ENCODE results near the gene ZC3H14.

ZC3H14 gene

DNA sequence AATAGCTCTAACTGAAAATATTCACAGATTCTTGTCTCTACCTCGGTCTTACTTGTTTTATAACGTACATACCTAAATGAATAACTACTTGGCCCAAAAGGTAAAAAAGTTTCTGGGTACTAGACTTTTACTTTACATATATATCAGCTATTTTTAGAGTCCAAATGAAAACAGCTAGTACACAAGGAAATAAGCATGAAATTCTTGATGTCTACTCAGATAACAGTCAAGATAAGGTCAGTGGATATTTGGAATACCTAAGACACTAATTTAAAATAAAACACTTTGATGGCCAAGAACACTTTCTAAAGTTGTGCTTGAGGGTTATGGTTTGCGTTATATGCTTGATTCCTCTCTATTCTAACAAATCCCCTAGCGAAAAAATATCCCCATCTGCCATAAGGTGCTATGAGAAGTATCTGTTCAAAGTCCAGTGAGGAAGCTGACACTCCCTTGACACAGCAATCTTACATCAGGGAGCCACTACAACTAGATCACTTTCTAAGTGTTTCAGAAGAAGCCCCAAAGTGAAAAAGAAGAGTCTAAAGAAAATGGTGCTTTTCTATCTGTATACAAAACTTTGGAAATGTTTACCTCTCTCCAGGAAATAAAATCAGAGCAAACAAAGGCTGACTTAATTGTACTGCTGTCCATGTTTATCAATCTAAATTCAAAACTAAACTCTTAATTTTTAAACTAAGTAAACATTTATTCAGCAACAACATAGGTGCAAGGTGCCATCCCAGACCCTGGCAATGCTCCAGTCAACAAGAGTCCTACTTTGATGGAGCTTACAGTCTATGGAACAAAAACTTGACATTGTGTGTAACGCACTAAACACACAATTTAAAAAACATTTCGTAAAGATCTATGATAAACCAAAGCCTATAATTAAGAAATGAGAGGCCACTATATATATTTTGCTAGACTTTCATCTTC is 19.7 kb upstream of the ZC3H14 start:
- no peak for FAIRE-seq
- no peak for TF ChIP-seq POLR2A (IDR thresholded peaks at IDR 0.05; ENCODE audit: low read depth, low read length)
- no peak for DNase-seq (ENCODE audit: insufficient read length, low spot score)

DNA sequence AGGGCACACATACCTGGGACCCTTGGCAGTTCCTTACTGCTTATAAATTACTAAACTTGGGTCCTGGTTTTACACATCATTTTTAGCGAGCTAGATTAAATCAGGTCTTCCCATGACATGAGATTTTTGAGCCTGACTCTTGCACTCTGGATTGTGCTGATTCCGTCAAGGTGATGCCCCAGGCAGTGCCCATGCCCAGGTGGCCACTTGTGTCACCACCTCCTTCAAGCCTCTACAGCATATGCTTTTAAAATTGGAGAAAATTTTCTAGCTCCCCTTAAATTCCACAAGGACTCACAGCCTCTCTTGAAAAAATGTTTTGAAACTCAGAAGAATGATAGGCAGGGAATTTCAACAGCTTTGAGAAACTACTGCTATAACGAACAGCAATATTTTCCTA is 17.6 kb upstream of the ZC3H14 start:
- FAIRE-seq: no peak
- no peak for TF ChIP-seq POLR2A (IDR thresholded peaks at IDR 0.05; ENCODE audit: low read depth, low read length)
- DNase-seq (ENCODE audit: insufficient read length, low spot score): no peak

DNA sequence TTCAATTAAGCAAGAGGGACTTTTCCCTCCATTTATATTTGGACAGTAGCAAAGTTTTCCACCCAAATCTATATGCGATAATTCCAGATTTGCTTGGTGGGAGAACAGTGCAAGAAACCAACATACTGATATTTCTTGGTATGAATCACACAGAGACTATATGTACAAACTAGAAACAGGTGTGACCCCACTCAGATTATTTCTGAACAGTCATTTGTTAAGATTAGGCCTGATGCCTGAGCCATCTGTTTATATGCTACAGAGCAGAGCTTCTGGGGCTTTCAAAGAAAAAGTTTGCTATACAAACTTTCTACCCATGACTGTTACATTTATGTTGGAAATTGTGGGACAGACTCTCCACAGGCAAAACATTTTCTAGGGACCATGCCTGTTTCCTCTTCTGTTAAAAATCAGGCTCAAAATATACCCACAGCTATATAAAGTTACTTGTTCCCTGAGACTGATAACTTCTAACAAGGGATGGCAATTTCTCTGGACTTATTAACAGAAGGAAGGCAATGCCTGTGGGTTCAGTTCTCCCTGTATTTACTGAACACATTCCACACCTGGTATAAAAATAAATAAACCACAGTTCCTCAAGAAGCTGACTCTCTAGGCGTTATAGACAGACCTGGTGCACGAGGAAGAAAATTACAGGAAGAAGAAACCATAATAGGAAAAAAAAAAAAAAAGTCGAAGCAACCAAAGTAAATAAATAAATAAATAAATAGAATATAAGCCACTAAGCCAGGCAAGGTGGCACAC is 16.0 kb upstream of the ZC3H14 start:
- no peak for DNase-seq (ENCODE audit: insufficient read length, low spot score)
- TF ChIP-seq POLR2A (IDR thresholded peaks at IDR 0.05; ENCODE audit: low read depth, low read length): no peak
- no peak for FAIRE-seq

DNA sequence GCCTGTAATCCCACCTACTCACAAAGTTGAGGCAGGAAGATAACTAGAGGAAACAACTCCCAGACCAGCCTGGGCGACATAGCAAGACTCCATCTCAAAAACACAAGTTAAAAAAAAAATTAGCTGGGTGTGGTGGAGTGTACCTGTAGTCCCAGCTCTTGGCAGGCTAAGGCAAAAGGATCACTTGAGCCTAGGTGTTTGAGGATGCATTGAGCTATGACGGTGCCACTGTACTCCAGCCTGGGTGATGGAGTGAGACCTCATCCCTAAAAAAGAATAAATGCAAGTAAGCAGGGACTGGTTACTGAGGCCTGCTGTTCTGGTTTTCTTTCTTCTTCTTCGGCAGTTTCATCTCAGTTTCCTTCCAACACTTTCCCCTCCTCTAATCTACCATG is 15.5 kb upstream of the ZC3H14 start:
- TF ChIP-seq POLR2A (IDR thresholded peaks at IDR 0.05; ENCODE audit: low read depth, low read length): no peak
- FAIRE-seq: no peak

DNA sequence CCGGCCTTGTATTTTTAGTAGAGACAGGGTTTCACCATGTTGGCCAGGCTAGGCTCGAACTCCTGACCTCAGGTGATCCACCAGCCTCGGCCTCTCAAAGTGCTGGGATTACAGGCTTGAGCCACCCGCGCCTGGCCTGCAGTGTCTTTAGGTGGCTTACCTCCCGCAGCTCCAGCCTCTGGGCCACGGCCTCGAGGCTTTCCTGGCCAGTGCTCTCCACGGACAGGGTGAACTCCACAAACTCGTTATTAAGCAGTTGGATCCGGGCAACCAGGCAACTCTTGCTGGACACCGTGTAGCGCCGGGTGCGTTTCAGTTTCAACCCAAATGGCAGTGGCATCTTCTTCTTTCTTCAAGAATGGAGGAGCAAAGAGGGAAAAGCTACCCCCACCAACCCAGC is 12.8 kb upstream of the ZC3H14 start:
- no peak for FAIRE-seq
- DNase-seq (ENCODE audit: insufficient read length, low spot score): no peak
- no peak for TF ChIP-seq POLR2A (IDR thresholded peaks at IDR 0.05; ENCODE audit: low read depth, low read length)

More for the DNA sequence above, 15.5 kb upstream of the ZC3H14 start:
- DNase-seq (ENCODE audit: insufficient read length, low spot score): no peak

DNA sequence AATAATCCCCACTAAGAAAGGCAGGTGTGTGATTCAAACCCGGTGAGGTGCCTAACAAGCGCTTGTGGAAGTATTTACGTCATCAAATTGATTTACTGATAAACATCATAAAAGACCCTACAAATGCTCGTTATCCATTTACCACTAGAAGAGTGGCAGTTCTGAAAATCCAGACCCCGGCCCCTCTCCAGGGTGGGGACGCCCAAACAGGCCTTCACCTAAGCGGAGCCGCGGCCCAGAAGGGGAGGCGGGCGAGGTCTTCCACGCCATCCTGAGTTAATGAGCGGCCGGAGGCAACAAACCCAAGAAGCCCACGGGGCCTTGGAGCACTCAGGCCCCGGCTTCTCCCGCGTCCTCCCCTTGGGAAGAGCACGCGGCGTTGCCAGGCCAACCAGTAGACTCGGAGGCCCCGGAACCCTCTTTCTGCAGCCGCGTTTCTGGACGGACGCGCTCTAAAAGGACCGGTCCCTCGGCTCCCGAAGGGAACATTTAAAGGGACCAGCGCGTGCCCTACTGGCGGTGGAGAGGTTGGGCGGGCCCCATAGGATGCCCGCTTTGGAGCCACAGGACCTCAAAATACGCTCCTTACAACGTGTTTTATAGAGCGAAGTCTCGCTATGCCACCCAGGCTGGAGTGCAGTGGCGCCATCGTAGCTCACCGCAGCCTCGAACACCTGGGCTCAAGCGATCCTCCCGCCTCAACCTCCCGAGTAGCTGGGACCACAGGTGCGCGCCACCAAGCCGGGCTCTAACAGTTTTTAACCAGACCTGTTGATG is 11.6 kb upstream of the ZC3H14 start:
- no peak for TF ChIP-seq POLR2A (IDR thresholded peaks at IDR 0.05; ENCODE audit: low read depth, low read length)
- DNase-seq (ENCODE audit: insufficient read length, low spot score): no peak
- no peak for FAIRE-seq

DNA sequence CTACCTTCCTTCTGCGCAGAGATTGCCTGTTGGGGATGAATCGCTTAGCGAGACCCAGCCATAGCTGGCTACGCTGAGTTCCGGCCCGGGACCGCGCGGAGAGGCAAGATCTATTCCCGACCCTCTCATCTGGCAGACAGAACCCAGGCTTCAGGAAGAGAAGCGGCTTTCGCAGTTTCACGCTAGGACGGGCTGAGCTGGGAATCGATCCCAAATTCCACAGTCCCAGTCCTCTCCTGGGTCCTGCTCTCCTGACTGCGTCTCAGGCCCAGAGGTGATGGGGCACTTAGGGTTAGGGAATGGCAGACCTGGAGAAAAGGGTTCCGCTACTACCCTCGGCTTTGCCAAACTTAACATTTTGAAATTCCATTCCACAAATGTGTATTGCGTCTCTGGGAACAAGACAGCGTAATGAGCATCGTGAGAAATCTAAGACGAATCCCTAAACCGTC is 10.8 kb upstream of the ZC3H14 start:
- DNase-seq (ENCODE audit: insufficient read length, low spot score) (no peak), FAIRE-seq (no peak)
- no peak for TF ChIP-seq POLR2A (IDR thresholded peaks at IDR 0.05; ENCODE audit: low read depth, low read length)

DNA sequence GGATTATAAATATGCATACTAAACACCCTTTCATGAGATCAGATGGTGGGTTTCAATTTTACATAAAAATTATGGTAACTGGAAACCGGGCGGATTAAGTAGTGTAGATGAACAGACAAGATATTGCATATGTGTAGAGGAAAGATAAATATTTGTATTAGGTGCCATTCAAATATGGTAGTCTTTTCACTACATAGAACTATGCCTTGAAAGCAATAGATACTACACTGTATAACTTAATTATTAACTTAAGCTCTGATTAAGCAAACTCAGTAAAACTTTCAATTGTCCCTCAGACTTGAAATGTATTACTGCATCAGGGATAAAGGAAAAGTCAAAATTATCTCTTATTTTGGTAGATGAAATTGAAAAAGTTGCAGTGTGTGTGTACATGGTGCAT is 10.0 kb upstream of the ZC3H14 start:
- no peak for TF ChIP-seq POLR2A (IDR thresholded peaks at IDR 0.05; ENCODE audit: low read depth, low read length)
- FAIRE-seq: no peak
- no peak for DNase-seq (ENCODE audit: insufficient read length, low spot score)

DNA sequence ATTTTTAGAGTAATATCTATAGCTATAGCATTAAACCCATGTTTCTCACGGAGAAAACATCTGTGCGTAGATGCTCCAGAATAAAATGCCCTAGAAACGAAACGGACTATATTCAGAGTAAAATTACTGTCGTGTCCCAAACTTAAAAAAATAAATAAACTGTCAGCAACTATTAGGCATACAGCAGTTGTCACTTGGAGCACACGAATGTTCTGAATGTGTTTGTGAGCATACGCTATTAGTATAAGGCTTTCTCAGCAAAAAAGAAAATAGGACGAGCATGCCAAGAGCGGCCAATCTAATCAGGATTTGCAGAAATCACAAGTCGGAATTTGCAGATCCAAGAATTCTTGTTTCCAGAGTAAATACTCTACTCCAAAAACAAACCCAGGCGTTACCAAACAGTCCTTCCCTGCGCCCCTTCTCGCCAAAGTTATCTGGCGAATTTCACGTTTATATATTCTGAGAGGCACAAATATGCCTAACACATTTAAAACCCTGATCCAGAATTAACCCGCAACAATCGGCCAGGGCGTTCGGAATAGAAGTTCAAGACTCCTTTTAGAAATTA is 8.9 kb upstream of the ZC3H14 start:
- no peak for FAIRE-seq
- no peak for TF ChIP-seq POLR2A (IDR thresholded peaks at IDR 0.05; ENCODE audit: low read depth, low read length)
- DNase-seq (ENCODE audit: insufficient read length, low spot score): no peak

DNA sequence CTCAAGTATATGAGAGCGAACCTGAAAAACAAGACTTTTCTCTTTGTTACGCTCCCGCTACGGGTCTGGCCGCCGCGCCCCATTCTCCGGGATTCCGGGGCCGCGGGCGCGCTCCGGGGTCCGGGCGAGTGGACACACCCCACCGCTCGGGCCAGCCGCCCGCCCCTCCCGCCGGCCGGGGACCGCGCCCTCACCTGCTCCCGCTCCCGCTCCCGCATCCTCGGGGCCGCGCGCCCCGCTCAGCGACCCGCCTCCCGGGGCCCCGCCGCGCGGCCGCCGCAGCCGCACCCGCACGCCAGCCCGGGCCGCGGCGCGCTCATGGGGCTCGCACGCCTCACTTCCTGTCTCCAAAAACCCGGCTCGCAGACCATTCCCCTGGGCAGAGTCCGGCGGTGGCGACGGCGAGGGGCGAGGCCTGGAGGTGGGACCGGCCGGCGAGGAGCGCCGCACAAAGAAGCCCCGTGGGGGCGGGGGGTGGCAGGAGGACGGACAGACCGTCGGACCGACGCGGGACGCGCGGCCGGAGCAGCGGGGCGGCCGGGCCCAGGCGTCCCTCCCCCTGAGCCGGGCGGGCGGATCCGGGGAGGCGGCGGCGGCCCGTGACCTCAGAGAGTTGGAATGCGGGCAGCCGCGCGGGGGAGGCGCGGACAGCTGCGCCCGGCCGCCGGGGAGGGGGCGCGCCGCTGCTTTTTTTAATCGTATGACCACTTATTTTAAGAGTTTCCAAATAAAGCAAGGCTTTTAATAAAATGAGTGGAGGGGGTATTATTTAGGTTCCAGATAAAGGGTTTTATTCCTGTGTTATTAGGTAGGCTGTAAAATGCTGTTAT is 8.2 kb upstream of the ZC3H14 start, which contains the start of gene PTPN21:
Gene PTPN21, minus strand, starts transcription at position 551 of the 830 bp plus-strand sequence. CDS start 4,590 bp downstream, outside the sequence.
- DNase-seq (ENCODE audit: insufficient read length, low spot score) (peak; percentile 46), FAIRE-seq (no peak)
- TF ChIP-seq POLR2A (IDR thresholded peaks at IDR 0.05; ENCODE audit: low read depth, low read length): peak; percentile 42; the same call in 1 of the 2 replicates

DNA sequence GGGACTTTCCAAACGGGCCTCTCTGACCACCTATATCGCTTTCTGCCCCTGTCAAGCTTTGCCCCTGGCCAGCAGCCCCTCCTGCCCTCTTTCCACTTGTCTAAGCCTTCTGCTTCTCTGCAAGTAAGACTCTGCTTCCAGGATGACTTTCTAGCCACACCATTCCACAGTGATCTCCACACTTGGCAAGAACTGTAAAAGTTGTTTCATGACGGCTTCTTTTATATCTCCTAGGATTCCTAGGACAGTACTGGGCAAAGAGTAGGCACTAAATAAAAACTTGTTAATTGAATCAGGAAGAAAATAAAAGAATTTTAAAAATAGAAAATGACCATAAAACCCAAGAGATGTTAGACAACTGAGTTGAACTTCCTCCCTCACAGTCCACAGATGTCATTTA is 6.3 kb upstream of the ZC3H14 start:
- no peak for TF ChIP-seq POLR2A (IDR thresholded peaks at IDR 0.05; ENCODE audit: low read depth, low read length)
- FAIRE-seq (no peak), DNase-seq (ENCODE audit: insufficient read length, low spot score) (no peak)

DNA sequence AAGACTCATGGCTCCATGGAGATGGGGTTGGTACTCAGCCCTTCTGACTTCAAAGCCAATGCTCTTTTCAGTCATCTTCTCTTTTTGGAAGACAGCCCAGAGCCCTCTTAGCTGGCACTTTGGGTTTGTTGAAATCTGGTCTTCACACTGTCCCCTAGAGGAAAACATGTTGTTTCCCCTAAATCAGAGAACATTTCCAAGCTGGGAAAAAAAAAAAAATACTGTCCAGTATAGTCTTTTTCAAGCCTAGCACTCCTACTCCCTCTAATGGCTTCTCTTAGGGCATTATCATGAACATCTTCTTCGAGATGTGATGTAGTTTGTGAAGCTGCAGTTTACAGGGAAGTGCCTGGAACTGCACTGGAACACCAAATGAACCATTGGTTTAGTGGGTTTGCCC is 3.0 kb upstream of the ZC3H14 start:
- FAIRE-seq: no peak
- no peak for TF ChIP-seq POLR2A (IDR thresholded peaks at IDR 0.05; ENCODE audit: low read depth, low read length)
- DNase-seq (ENCODE audit: insufficient read length, low spot score): no peak

DNA sequence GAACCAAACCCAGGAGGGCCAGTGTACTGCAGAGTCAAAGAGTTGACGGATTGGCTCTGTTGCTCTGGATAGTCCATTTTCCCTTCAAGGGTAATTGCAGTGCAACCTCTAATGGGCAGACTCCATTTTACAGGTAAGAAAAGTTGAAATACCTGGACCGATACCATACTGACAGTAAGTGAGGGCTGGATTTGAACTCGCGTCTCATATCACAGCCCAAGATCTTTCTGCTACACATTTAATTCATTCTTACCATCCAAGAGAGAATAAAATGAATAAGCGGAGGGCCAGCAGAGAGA is 356 bp upstream of the ZC3H14 start:
- FAIRE-seq: no peak
- no peak for TF ChIP-seq POLR2A (IDR thresholded peaks at IDR 0.05; ENCODE audit: low read depth, low read length)

More for the DNA sequence above, 356 bp upstream of the ZC3H14 start:
- no peak for DNase-seq (ENCODE audit: insufficient read length, low spot score)

Measured in H54 (cell line).